GM19468 (cell line): Measurements from ENCODE around the gene CTSD.

Experiments used
- ATAC-seq: cut with Tn5 transposase; IDR thresholded peaks from one replicate; pipeline ENCODE4 v1.9.1; 2021; ENCODE audit warnings: mild to moderate bottlenecking, moderate library complexity, moderate number of reproducible peaks; ENCODE audit not compliant: unreplicated experiment; ENCODE audit errors: extremely low read depth

The CTSD gene

DNA sequence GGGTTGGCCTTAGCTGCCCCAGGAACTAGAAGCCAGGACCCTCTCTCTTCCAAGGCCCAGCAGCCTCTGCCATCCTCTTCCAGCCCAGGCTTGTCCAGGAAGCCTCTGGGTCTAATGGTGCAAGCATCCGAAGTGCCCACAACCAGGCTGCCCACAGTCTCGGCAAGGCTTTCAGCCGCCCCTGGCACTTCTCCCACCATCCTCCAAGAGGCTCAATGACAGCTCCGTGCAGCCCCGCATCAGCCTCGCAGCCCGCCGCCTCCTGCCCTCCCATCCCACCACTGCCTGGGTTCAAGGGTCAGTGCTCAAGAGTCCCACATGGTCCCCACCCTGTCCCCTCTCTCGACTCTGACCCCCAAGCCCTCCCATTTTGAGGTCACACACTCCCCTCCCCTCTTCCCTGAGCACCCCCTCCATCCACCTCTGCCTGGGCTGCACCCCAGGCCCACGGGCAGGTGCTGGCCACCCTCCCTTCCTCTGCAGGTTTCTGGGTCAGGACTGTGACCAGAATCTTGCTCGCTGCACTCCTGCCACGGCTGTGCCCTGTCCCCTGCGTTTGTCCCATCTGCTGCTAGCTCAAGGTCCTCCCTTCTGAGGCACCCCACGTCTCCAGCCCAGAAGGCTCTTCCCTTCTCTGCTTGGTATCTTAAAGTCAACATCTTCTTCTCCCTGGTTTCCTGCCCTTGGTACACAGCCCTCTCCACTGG is 30.6 kb downstream of the CTSD start:
- ATAC-seq, result no peak

DNA sequence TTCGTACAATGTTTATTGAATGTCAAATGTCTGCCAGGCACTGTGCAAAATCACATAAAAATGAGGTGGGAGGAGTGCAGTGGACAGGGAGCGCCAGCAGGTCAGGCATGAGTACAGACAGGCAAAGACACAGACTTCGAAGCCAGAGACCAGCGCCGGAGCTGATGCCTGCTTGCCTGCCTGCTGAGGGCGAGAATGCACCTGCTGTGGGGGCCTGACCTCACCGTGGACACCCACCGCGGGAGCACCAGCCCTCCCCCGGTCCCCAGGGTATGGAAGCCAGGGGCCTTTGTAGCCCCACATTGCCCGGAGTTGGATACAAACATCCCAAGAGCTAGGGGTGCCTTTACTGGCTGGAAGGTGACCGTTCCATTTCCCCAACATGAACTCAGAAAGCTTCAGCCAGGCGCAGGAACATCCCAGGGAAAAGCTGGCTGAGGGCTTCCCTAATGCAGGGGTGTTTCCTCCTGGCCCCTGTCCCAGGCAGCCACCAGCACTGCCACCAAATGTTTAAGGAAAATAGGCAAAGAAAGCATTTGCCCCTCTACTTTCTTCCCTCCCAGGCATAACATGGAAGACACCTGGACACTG is 31.2 kb downstream of the CTSD start:
- ATAC-seq, result no peak

DNA sequence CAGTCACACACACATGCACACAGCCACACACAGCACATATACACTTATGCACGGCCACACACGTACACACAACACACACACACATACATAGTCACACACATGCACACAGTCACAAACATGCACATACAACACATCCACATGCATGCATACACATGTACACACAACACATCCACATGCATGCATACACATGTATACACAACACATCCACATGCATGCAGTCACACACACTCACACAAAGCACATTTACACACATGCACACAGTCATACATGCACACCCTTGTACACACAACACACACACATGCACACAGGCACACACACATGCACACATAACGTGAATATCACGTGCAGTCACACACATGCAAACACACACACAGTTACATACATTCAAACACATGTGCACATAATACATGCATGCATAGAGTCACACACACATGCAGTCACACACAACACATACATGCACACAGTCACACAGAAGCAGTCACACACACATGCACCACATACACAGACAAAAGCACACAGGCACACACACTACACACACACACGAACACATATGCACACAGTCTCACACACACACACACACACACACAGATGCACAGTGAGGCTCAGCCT is 32.2 kb downstream of the CTSD start:
- ATAC-seq, result no peak

DNA sequence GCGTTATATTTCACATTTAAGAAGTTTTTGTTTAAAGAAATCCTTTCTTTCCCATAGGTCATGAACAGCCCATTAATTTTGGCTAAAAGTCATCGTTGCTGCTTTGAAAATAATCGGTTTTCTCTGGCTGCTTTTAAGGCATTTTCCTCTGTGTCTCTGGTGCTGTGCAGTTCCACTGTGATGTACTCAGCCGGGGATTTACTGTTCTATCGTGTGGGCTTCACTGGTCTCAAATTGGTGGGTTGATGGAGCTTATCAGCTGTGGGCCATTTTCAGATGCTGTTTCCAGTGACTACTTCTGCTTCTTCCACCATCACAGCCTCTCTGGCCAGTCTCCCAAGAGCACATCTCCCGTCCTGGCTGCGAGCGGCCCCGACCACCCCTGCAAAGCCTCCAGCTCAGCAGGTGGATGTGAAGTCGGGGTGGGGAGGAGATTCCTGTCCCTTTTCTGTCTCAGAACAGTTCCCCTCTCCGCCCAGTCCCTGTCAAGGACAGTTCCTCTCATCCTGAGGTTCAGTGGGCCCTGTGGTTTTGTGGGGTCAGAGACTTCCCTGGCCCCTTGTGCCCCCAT is 33.6 kb downstream of the CTSD start:
- no peak for ATAC-seq

DNA sequence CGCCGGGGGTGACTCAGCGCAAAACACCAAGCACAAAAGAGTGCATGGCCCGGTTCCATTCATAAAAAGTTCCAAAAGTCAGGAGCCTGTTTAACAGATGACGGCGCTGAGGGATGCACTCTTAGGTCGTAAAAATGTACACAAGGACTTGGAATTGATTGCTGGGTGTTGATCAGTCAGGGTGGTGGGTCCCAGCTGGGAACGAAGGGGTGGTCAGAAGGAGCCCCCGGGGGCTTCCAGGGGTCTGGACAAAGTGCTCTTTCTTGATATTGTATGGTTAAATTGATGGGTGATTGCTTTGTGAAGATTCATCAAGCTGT is 34.1 kb downstream of the CTSD start:
- no peak for ATAC-seq

DNA sequence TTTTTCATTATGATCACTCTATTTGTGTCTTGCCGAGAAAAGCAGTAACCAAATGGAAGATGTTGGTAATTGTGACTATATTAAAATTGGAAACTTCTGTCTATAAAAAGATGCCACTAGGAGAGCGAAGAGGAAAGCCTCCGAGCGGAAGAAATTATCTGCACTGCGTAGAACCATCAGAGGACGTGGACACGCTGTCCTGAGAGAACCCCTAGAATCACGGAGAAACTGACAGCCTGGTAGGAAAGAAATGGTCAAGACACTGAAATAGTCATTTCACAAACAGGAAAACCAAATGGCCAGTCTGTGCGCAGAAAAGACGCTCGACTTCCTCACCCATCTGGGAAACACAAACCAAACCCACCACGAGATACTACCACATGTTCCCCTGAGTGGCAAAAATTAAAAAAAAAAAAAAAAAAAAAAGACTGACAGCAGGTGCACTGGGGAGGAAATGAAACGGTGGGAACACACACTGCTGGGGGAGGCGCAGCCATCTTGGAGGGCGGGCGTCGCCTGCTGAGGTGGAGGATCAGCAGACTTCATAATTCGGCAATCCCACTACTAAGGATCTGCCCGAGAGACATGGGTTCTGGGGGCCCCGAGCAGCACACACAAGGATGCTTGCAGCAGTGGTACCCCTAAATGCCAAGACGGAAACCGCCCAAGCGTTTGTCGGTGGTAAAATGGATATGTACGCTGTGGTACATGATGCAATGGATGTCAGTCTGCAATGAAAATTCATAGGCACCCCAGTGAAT is 34.6 kb downstream of the CTSD start:
- ATAC-seq, result no peak

DNA sequence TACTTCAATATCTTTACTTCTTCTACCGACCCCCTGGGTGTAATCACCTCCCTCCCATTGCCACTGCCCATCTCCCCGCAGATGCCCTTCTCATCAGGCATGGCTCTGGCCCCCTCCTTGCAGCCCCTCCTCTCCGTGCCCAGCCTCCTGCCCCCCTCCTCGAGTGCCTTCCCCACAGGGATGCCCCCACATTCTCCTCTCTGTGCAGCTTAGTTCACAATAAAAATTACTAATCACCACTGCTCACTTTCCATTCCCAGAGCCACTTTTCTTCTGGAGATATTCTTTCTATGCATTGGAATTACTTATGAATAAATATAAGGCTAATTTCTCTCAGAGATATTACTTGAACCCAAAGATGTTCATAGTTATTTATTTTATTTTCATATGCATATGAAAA is 35.4 kb downstream of the CTSD start:
- ATAC-seq, result no peak

DNA sequence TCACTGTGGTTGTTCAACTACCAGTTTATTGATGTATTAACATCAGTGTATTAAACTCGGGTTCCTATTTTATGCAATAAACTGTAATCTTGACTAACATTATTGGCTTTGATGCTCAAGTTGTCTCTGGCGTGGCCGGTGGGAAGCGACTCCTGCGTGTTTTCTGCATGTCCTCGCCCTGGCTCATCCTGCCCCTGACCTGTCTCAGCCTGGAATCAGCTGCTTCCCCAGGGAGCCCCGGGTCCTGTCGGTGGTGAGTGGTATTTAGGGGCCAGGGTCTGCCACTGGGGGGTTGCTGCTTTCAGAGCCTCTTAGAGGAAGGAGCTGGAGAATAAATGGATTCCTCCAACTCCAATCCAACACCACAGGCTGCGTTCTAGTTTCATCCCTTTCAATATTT is 35.9 kb downstream of the CTSD start:
- ATAC-seq, result no peak

DNA sequence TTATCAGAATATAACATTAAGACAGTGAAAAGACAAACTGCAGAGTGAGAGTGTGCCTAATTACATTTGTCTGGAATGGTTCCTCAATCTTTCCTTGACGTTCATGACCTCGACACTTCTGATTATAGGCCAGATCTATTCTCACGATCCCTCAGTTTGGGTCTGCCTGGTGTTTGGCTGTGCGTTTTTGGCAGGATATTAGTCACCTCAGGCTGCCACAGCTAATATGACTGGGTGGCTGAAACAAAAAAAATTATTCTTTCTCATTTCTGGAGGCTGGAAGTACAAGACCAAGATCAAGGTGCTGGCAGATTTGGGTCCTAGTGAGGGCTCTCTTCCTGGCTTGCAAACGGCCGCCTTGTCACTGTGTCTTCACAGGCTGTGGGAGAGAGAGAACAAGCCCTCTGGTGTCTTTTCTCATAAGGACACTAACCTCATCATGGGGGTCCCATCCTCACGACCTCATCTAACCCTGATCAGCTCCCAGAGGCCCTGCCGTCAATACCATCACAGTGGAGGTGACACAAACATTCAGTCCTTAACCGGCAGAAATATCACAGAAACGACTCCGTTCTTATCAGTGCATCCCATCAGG is 36.5 kb downstream of the CTSD start:
- no peak for ATAC-seq

DNA sequence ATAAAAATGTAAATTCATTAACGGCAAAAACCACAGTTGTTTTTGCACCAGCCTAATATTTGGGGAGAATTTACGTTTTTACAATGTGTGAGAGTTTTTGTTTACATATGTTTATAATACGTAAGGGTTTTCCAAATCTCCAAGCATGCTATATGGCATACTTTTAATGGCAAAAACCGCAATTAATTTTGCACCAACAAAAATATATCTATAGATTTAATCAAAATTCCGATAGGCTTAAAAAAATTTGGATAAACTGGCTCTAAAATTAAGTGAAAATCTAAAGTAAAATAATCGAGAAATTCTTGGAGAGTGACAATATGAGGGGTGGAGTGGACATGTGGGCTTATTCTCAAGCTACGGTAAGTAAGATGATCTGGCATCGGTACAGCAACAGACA is 43.9 kb downstream of the CTSD start:
- no peak for ATAC-seq

DNA sequence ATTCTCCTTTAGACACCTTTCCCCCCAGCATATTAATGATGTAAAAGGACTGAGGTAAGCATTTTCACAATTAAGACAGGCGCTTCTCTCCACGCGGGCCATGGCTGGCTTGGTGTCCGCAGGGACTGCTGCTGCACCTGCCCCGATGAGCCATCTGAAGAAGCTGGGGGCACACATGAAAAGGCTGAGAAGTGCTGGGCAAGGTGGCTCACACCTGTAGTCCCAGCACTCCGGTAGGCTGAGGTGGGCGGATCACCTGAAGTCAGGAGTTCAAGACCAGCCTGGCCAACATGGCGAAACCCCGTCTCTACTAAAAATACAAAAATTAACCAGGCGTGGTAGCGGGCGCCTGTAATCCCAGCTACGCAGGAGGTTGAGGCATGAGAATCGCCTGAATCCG is 45.4 kb downstream of the CTSD start:
- ATAC-seq, result no peak

DNA sequence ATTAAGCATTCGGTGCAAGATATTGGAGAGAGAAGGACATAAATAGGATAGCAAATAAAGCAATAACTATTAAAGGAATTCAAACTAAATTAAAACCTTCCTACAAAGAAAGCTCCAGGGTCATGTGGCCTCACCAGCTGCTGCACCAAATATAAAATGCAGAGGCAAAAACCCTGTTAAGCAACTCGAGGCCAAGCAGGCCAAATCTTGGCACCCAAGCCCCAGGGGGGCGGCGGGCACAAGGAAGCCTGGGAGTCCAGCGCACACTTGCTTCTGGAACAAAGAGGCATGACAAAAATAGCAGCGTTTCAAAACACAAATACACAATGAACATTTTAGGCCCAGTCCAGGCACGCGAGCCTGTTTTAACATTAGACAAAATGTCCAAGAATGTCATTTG is 46.0 kb downstream of the CTSD start:
- no peak for ATAC-seq

DNA sequence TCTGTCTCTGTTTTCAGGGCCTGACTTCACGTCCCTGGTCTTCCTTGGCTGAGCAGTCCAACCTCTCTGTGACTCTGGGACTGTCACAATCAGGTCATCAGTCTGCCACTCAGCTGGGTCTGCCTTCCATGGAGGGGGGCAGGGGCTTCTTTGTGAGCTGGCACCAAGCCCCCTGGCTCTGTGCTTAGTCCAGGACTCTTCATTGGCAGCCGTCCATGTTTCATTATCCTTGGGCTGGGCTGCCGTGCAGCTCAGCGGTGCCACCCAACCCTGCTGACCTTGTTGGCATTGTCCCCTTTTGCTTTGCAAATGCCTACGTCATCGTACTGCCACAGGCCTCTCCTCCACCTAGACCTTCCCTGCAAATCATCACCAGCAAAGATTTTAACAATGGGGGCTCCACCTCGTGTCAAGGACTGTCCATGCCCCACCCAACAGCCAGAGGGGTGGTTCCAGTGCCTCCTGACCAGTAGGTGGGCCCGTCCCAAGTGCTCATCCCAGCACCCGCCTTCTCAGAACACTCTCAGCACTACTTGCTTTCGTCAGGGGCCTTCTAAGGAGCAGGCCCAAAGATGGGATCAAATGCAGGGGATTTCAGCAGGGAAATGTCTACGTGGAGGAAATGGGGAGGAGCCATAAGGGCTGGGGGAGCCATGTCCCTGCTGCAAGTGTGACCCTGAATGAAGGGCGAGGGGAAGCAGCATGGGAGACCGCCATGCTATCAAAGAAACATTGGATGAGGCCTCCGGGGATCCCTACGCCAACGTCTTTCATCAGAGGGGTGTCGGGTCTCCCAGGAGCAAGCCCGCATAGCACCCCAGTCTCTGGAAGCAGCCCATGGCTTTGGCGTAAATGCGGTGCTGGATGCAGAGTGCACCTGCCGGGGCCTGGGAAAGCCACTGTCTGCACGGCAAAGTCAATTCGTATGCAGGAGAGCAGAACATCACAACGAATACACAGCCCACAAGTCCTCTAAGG is 48.5 kb downstream of the CTSD start:
- no peak for ATAC-seq

DNA sequence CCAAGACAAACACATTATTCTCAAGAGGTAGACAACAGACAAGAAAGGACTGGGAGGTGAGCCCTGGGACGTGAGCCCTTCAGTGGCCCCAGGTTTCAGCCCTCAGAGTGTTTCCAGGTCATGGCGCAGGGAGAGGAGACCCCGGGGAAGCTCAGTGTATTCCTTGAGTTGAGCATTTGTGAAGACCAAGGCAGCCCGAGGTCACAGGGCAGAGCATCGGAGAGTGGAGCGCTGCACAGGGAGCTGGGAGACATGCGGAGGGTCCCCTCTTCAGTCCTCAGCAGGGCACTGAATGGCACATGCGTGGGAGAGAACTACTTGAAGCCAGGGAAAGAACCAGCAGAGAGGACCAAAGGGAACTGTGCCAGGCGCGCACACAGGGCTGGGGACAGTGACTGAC is 55.0 kb downstream of the CTSD start:
- ATAC-seq, result no peak

DNA sequence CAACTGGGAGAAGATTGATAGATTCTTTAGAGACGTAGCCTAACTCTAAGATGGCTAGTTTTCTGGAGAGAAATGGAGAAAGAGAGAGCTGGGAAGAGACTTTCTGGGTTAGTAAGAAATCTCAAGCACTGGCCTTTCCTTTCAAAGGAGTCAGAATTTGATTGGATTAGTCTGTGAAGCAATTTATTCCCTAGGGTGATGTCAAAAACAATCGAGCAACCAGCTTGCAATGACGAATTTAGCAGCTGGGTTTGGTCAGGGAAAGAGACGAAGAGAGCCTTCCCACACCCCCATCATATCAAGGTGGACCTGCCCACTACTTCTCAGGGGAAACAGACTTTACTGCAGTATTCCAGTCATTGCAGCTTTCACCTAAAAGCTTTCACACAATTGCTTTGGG is 56.0 kb downstream of the CTSD start:
- ATAC-seq, result no peak

DNA sequence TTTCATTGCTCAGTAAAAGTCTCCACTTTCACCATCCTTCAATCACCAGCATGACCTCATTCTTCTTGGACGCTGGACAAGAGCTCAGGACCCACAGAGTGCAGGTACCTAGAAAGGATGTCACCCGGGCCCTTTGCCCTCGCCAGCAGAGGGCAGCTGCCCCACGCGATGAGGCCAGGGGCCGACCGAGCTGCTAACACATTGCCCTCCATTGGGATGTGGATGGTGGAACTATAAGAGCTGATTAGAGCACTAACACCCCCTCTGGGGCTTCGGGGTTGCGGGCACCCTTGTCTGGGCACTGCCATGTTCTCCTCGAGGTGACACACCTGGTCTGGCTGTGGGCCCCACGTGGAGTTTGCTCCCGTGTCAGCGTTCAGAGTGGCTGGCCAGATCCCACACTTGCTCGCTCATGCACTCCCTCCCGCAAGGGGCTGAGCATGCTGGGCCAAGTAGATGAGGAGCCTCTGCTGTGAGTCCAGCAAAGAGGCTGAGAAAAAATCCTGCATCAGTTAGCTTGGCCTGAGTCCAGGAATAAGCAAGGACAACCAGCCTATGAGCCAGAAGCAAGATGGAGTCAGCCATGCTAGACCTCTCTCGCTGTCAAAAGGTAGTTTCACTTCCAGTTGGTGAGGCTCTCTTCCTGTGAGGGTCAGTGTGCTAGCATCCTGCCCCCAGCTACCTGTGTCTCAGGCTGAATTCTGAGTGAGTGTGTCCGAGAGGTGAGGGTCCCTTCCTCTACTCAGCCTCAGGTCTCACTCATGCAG is 56.9 kb downstream of the CTSD start:
- no peak for ATAC-seq

DNA sequence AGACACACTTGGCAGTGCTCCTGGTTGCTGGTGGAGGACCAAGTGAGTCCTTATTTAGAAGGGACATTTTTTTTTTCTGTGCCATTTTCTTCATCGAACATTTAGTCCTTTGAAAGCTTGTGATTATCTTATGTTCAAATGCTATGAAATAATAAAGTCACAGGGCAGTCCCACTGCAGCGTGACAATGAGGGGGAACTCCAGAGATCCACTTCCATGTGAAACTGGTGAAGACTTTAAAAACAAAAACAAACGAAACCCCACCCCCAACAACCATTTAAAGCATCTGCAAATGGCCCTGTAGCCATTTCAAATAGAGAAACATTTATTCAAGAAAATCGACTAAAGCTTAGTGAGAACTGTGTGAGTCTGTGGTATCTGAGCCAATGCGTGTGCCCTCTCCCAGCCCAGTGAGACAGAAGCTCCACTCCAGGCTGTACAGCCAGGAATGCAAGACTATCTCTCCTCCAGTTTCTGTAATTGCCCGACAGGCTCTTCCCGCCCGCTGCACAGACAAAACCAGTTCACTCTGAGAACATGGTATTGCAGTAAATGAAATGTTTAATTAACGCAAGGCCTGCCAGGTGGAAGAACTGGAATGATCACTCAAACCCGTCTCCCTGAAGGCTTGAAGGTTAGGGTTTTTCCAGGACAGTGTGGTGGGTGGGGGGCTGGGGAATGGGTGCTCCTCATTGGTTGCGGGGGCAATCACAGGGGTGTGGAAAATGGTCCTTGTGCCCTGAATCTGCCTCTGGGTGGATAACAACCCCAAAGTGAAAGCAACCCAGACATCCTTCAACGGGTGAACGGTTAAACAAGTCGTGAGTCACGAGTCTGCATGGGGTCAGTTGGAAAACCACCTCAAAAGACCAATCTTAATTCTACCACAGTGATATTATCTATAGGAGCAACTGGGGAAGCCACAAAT is 58.3 kb downstream of the CTSD start:
- no peak for ATAC-seq

DNA sequence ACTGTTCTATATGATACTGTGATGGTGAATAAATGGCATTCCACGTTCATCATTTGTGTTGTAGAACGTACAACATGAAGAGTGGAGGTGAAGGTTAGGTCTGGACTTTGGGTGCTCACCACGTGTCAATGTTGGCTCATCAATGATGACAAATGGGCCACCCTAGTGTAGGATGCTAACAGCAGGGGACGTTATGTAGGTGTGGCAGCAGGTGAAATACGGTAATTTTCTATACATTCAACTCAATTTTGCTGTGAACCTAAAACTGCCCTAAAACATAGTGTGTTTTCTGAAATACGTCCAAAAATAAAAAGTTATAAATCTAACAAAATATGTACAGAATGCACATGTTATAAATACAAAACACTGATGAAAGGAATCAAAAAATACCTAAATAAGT is 60.6 kb downstream of the CTSD start:
- ATAC-seq, result no peak
